ENCODE measurements around the gene DRG1. TPM values are rescaled to one million over a fixed set of nuclear protein-coding genes. Genes with fewer than 3 reads are reported as not detected.

DRG1 gene
- total RNA-seq, 4 donors from 2014 or later: 26.5 to 67.3 (median 41.2) TPM

GRCh38 chr22:31441652-31442051, 42.2 kb downstream of the DRG1 start:
- Histone ChIP-seq H3K27ac (peak overlapping the region in 3 of 4 donors; percentile 47 to 63 (median 53)), H3K4me1 (peaks cover 0 to 22% (median 1%) of the 10 kb centered on the region in 3 donors), H3K9me3 (no peaks in the 10 kb centered on the region), H3K27me3 (no peaks in the 10 kb centered on the region), H3K4me3 (no peak overlapping the region), H3K36me3 (peaks cover 23 to 100% (median 44%) of the 10 kb centered on the region in 3 donors)
- intact Hi-C loops (cut with DNase I): no loop called here
- no peak for TF ChIP-seq CTCF (IDR thresholded peaks at IDR 0.05)
- no peak for TF ChIP-seq POLR2A (IDR thresholded peaks at IDR 0.05)
- WGBS, 2 donors: 89 to 95% methylated on average over 5 of the region's 5 CpGs
- no peak for DNase-seq

- peaks cover 28 to 100% (median 45%) of the 10 kb centered on the region in 3 donors for H3K36me3 ChIP-seq
- no peak for DNase-seq
- peaks cover 0 to 11% (median 0%) of the 10 kb centered on the region in 3 donors for H3K4me1 ChIP-seq
- intact Hi-C loops (cut with DNase I): no loop called here
- H3K27ac ChIP-seq: peak overlapping the region; percentile 28 to 71 (median 50)
- H3K4me3 ChIP-seq: no peak overlapping the region
- TF ChIP-seq CTCF (IDR thresholded peaks at IDR 0.05) (no peak), POLR2A (IDR thresholded peaks at IDR 0.05) (no peak)
- 83 to 89% methylated on average over 5 of the region's 5 CpGs for WGBS, 2 donors
- H3K27me3 ChIP-seq: no peaks in the 10 kb centered on the region
- H3K9me3 ChIP-seq: no peaks in the 10 kb centered on the region
These were observed 43.5 kb downstream of the DRG1 start for GRCh38 chr22:31442768-31443489.

- H3K27me3 ChIP-seq: no peaks in the 10 kb centered on the region
- WGBS, 2 donors: 84 to 88% methylated on average over 7 of the region's 7 CpGs
- H3K27ac ChIP-seq: peak overlapping the region in 3 of 4 donors; percentile 12 to 71 (median 49)
- peaks cover 32 to 100% (median 39%) of the 10 kb centered on the region in 3 donors for H3K36me3 ChIP-seq
- TF ChIP-seq CTCF (IDR thresholded peaks at IDR 0.05) (no peak), POLR2A (IDR thresholded peaks at IDR 0.05) (no peak)
- H3K4me1 ChIP-seq: peaks cover 0 to 11% (median 0%) of the 10 kb centered on the region in 3 donors
- H3K9me3 ChIP-seq: no peaks in the 10 kb centered on the region
- H3K4me3 ChIP-seq: no peak overlapping the region
- intact Hi-C loops (cut with DNase I): no loop called here
- no peak for DNase-seq
These were observed 44.1 kb downstream of the DRG1 start for GRCh38 chr22:31443516-31443915.

- H3K27ac ChIP-seq: no peak overlapping the region
- H3K4me3 ChIP-seq: no peak overlapping the region
- peaks cover 18 to 98% (median 25%) of the 10 kb centered on the region in 3 donors for H3K36me3 ChIP-seq
- TF ChIP-seq CTCF (IDR thresholded peaks at IDR 0.05): no peak
- H3K9me3 ChIP-seq: no peaks in the 10 kb centered on the region
- no peak for DNase-seq
- no peaks in the 10 kb centered on the region for H3K4me1 ChIP-seq
- 81 to 86% methylated on average over 3 of the region's 3 CpGs for WGBS, 2 donors
- no peaks in the 10 kb centered on the region for H3K27me3 ChIP-seq
- intact Hi-C loops (cut with DNase I): no loop called here
These were observed 46.2 kb downstream of the DRG1 start for GRCh38 chr22:31445642-31446041.

- no peaks in the 10 kb centered on the region for H3K9me3 ChIP-seq
- WGBS, 2 donors: 57 to 71% methylated on average over 3 of the region's 3 CpGs
- H3K27ac ChIP-seq: no peak overlapping the region
- no peak for DNase-seq
- H3K27me3 ChIP-seq: no peaks in the 10 kb centered on the region
- H3K36me3 ChIP-seq: peaks cover 13 to 93% (median 19%) of the 10 kb centered on the region in 3 donors
- TF ChIP-seq CTCF (IDR thresholded peaks at IDR 0.05) (no peak), POLR2A (IDR thresholded peaks at IDR 0.05) (no peak)
- intact Hi-C loops (cut with DNase I): no loop called here
- no peaks in the 10 kb centered on the region for H3K4me1 ChIP-seq
- H3K4me3 ChIP-seq: no peak overlapping the region
These were observed 46.8 kb downstream of the DRG1 start for GRCh38 chr22:31446208-31446607.

Measured in esophagus squamous epithelium (tissue), 5 donors.